Tibial artery (tissue), 4 donors: ENCODE results near the gene PSMG1.

Source experiments
- DNase-seq, 2 donors: peaks; one replicate each; pipeline ENCODE4 v3.0.0-alpha.2; 2019
- H3K27ac ChIP-seq, 2 donors: fragments of 200-600 bp; sonication (generic) in 1 of 2; 1 replicate in 1 of 2; 2 replicates in 1 of 2; pipeline ENCODE4 v1.5.1; 2018 to 2019; ENCODE audit warnings: mild to moderate bottlenecking in 1 of 2
- H3K27me3 ChIP-seq, 2 donors: fragments of 200-600 bp; sonication (generic) in 1 of 2; one replicate each; pipeline versions ENCODE4 v1.5.1 to v1.6.0; 2016 to 2019
- H3K36me3 ChIP-seq, 3 donors: fragments of 200-600 bp; sonication (generic) in 2 of 3; one replicate each; pipeline ENCODE4 v1.5.1; 2016 to 2019; ENCODE audit warnings: mild to moderate bottlenecking in 2 of 3
- H3K4me1 ChIP-seq, 4 donors: fragments of 200-600 bp; sonication (generic) in 2 of 4; 1 replicate in 3 of 4; 2 replicates in 1 of 4; pipeline ENCODE4 v1.5.1; 2016 to 2019
- H3K4me3 ChIP-seq, 2 donors: fragments of 200-600 bp; sonication (generic) in 1 of 2; 1 replicate in 1 of 2; 2 replicates in 1 of 2; pipeline ENCODE4 v1.5.1; 2018 to 2019; ENCODE audit warnings: mild to moderate bottlenecking in 2 of 2
- H3K9me3 ChIP-seq, 3 donors: fragments of 200-600 bp; sonication (generic) in 1 of 3; one replicate each; pipeline ENCODE4 v1.5.1; 2016 to 2019
- CTCF ChIP-seq, 2 experiments: fragments of 200-600 bp in 1 of 2; fragments of 450-650 bp in 1 of 2; IDR thresholded peaks; one replicate each; pipeline ENCODE4 v1.5.1; 2017 to 2019; ENCODE audit warnings: antibody characterized with exemption in 2 of 2, mild to moderate bottlenecking in 1 of 2, moderate library complexity in 1 of 2
- intact Hi-C: fragments of 100-400 bp; cut with DNase I; formaldehyde crosslinking; loops from one replicate; pipeline ENCODE4 v1.15.0; 2023; ENCODE audit warnings: low total_unique reads

Gene PSMG1

GRCh38 chr21:39125752-39126485, 57.3 kb downstream of the PSMG1 start:
- Histone ChIP-seq H3K4me1 (peaks cover 0 to 15% (median 5%) of the 10 kb centered on the region in 4 donors), H3K27me3 (no peaks in the 10 kb centered on the region), H3K36me3 (no peaks in the 10 kb centered on the region), H3K9me3 (peaks cover 0 to 13% (median 0%) of the 10 kb centered on the region in 3 donors), H3K27ac (no peak overlapping the region), H3K4me3 (no peak overlapping the region)
- TF ChIP-seq CTCF (IDR thresholded peaks at IDR 0.05) = peak; percentile 63 to 72
- peak in 1 of 2 donors; percentile 51 for DNase-seq
- intact Hi-C loops = loop anchor here (5.0 kb wide), 2 partner anchors 319 to 389 kb away; partner anchors contain the start of gene ETS2
